IMR-90 (cell line): Measurements from ENCODE around the gene ZNF396. TPM values are rescaled to one million over a fixed set of nuclear protein-coding genes. Genes with fewer than 3 reads are reported as not detected.

Experiments
- ATAC-seq: fragments of 200-7000 bp; cut with Tn5 transposase; 2 replicates; pipeline ENCODE4 v1.9.1; 2020; ENCODE audit warnings: low read depth, mild to moderate bottlenecking, moderate library complexity
- BruUV-seq: library from RNA; stranded (reverse); fragments of 400-500 nt; replicated peaks from 2 replicates; lab custom pipeline; 2021; lab: Mats Ljungman, UMichigan
- CTCF ChIA-PET: fragments of 300-600 bp; formaldehyde crosslinking; extraction: SDS; loops from one replicate; lab custom pipeline; 2021; ENCODE audit warnings: antibody characterized with exemption; lab: Yijun Ruan, JAX
- POLR2A ChIA-PET: fragments of 300-600 bp; sonication (Branson Sonifier 250); formaldehyde crosslinking; loops from one replicate; lab custom pipeline; 2022; ENCODE audit warnings: antibody characterized with exemption; ENCODE audit not compliant: unreplicated experiment; lab: Charles Lee
- DNase-seq: peaks from one replicate; pipeline ENCODE4 v3.0.0; 2013
- H2AFZ ChIP-seq: replicated peaks from 2 replicates; pipeline ENCODE3; 2013; ENCODE audit warnings: low read length, mild to moderate bottlenecking; ENCODE audit not compliant: poor library complexity
- H2AK5ac ChIP-seq: 2 replicates; pipeline ENCODE4 v1.6.1; 2013; ENCODE audit warnings: low read depth, low read length, inconsistent platforms
- H2AK9ac ChIP-seq: replicated peaks from 2 replicates; pipeline ENCODE3; 2013; ENCODE audit warnings: mild to moderate bottlenecking, low read depth, low read length, moderate library complexity; ENCODE audit not compliant: poor library complexity
- H2BK120ac ChIP-seq: 2 replicates; pipeline ENCODE4 v1.6.1; 2013; ENCODE audit warnings: low read depth, low read length, inconsistent platforms
- H2BK15ac ChIP-seq: 3 replicates; pipeline ENCODE4 v1.6.1; 2013; ENCODE audit warnings: low read depth, low read length, inconsistent platforms
- H2BK20ac ChIP-seq: 2 replicates; pipeline ENCODE4 v1.6.1; 2013; ENCODE audit warnings: low read depth, mild to moderate bottlenecking, inconsistent platforms, low read length, moderate library complexity
- H2BK5ac ChIP-seq: 2 replicates; pipeline ENCODE4 v1.6.1; 2013; ENCODE audit warnings: mild to moderate bottlenecking, low read depth, low read length, inconsistent platforms; ENCODE audit not compliant: poor library complexity, severe bottlenecking
- H3K14ac ChIP-seq: replicated peaks from 2 replicates; pipeline ENCODE4 v1.6.1; 2013; ENCODE audit warnings: low read depth, low read length, inconsistent platforms
- H3K18ac ChIP-seq: 2 replicates; pipeline ENCODE4 v1.6.1; 2013; ENCODE audit warnings: low read depth, low read length, control low read depth
- H3K23ac ChIP-seq: 2 replicates; pipeline ENCODE4 v1.6.1; 2013; ENCODE audit warnings: low read depth, low read length, inconsistent platforms
- H3K27ac ChIP-seq: 2 replicates; pipeline ENCODE4 v1.5.1; 2013; ENCODE audit warnings: mild to moderate bottlenecking, control low read depth, low read length; ENCODE audit not compliant: insufficient read depth
- H3K27me3 ChIP-seq: 2 replicates; pipeline ENCODE4 v1.6.1; 2013; ENCODE audit warnings: low read length; ENCODE audit not compliant: control insufficient read depth, insufficient read depth
- H3K36me3 ChIP-seq: 2 replicates; pipeline ENCODE4 v1.6.1; 2013; ENCODE audit warnings: low read length, mixed read lengths; ENCODE audit not compliant: control insufficient read depth, insufficient read depth
- H3K4ac ChIP-seq: 2 replicates; pipeline ENCODE4 v1.6.1; 2013; ENCODE audit warnings: low read depth, low read length, inconsistent platforms
- H3K4me1 ChIP-seq: 2 replicates; pipeline ENCODE4 v1.6.1; 2013; ENCODE audit warnings: low read length, mixed read lengths; ENCODE audit not compliant: control insufficient read depth, insufficient read depth
- H3K4me2 ChIP-seq: 2 replicates; pipeline ENCODE4 v1.6.1; 2013; ENCODE audit warnings: low read depth, mild to moderate bottlenecking, control low read depth, low read length, moderate library complexity
- H3K4me3 ChIP-seq: 2 replicates; pipeline ENCODE4 v1.5.1; 2013; ENCODE audit warnings: low read depth, mild to moderate bottlenecking, control low read depth, low read length, moderate library complexity; ENCODE audit not compliant: insufficient read depth
- H3K56ac ChIP-seq: 2 replicates; pipeline ENCODE4 v1.6.1; 2013; ENCODE audit warnings: low read length, inconsistent platforms; ENCODE audit not compliant: insufficient read depth; ENCODE audit errors: extremely low read depth
- H3K79me1 ChIP-seq, 2 experiments: 2 replicates each; pipeline ENCODE4 v1.6.1; 2013; ENCODE audit warnings: low read length in 2 of 2, inconsistent platforms in 1 of 2, low read depth in 1 of 2
- H3K9ac ChIP-seq: 2 replicates; pipeline ENCODE4 v1.6.1; 2013; ENCODE audit warnings: low read depth, low read length, control low read depth
- H3K9me1 ChIP-seq: 2 replicates; pipeline ENCODE4 v1.6.1; 2013; ENCODE audit warnings: low read length, inconsistent platforms; ENCODE audit not compliant: insufficient read depth
- H3K9me3 ChIP-seq: 2 replicates; pipeline ENCODE4 v1.6.1; 2013; ENCODE audit warnings: low read length; ENCODE audit not compliant: control insufficient read depth, insufficient read depth
- H4K20me1 ChIP-seq: 2 replicates; pipeline ENCODE4 v1.6.1; 2013; ENCODE audit warnings: low read length, inconsistent platforms; ENCODE audit not compliant: insufficient read depth
- H4K5ac ChIP-seq: 2 replicates; pipeline ENCODE4 v1.6.1; 2013; ENCODE audit warnings: mild to moderate bottlenecking, low read depth, low read length, control low read depth
- H4K8ac ChIP-seq, 2 experiments: 2 replicates each; pipeline ENCODE4 v1.6.1; 2013; ENCODE audit warnings: low read depth in 2 of 2, low read length in 2 of 2, control low read depth in 1 of 2, inconsistent platforms in 1 of 2
- H4K91ac ChIP-seq: 2 replicates; pipeline ENCODE4 v1.6.1; 2013; ENCODE audit warnings: low read depth, low read length, inconsistent platforms; ENCODE audit not compliant: insufficient read depth
- BHLHE40 ChIP-seq: fragments of 150-350 bp; IDR thresholded peaks from 2 replicates; pipeline ENCODE4 v1.6.1; 2016; ENCODE audit warnings: mild to moderate bottlenecking, low read depth, low read length
- CEBPB ChIP-seq: IDR thresholded peaks from 2 replicates; pipeline ENCODE4 v1.6.1; 2012; ENCODE audit warnings: low read depth, low read length, improper control_type of control experiment
- CHD1 ChIP-seq: IDR thresholded peaks from 2 replicates; pipeline ENCODE4 v1.6.1; 2012; ENCODE audit warnings: low read depth, low read length, improper control_type of control experiment
- CTCF ChIP-seq: conservative IDR thresholded peaks from 2 replicates; pipeline ENCODE4 v1.5.1; 2012; ENCODE audit warnings: mild to moderate bottlenecking, low read depth, low read length, improper control_type of control experiment
- ELK1 ChIP-seq: fragments of 150-350 bp; IDR thresholded peaks from 2 replicates; pipeline ENCODE4 v1.6.1; 2016; ENCODE audit warnings: low read depth, mild to moderate bottlenecking, low read length, moderate library complexity, borderline replicate concordance
- FOS ChIP-seq: fragments of 150-350 bp; IDR thresholded peaks from 2 replicates; pipeline ENCODE4 v1.6.1; 2016; ENCODE audit warnings: low read depth, low read length
- MAFK ChIP-seq: IDR thresholded peaks from 2 replicates; pipeline ENCODE4 v1.6.1; 2012; ENCODE audit warnings: low read depth, low read length, improper control_type of control experiment
- MAZ ChIP-seq: IDR thresholded peaks from 2 replicates; pipeline ENCODE4 v1.6.1; 2012; ENCODE audit warnings: low read depth, mild to moderate bottlenecking, low read length, improper control_type of control experiment, moderate library complexity, borderline replicate concordance
- MXI1 ChIP-seq: IDR thresholded peaks from 2 replicates; pipeline ENCODE4 v1.6.1; 2012; ENCODE audit warnings: low read depth, mild to moderate bottlenecking, low read length, moderate library complexity, borderline replicate concordance
- NFE2L2 ChIP-seq: fragments of 150-350 bp; IDR thresholded peaks from 2 replicates; pipeline ENCODE4 v1.6.1; 2016; ENCODE audit warnings: low read depth, mild to moderate bottlenecking, low read length
- POLR2A ChIP-seq: IDR thresholded peaks from 2 replicates; pipeline ENCODE4 v1.6.1; 2012; ENCODE audit warnings: mild to moderate bottlenecking, low read depth, low read length
- RAD21 ChIP-seq: IDR thresholded peaks from 2 replicates; pipeline ENCODE4 v1.6.1; 2012; ENCODE audit warnings: low read length, improper control_type of control experiment
- RCOR1 ChIP-seq: IDR thresholded peaks from 2 replicates; pipeline ENCODE4 v1.6.1; 2012; ENCODE audit warnings: mild to moderate bottlenecking, low read length, improper control_type of control experiment; ENCODE audit not compliant: insufficient replicate concordance
- RFX5 ChIP-seq: IDR thresholded peaks from 2 replicates; pipeline ENCODE4 v1.8.0; 2012; ENCODE audit warnings: low read depth, mild to moderate bottlenecking, low read length, moderate library complexity
- SMC3 ChIP-seq: fragments of 150-350 bp; IDR thresholded peaks from 2 replicates; pipeline ENCODE4 v1.6.1; 2016; ENCODE audit warnings: low read depth, mild to moderate bottlenecking, antibody characterized with exemption, low read length, moderate library complexity
- USF2 ChIP-seq: fragments of 150-350 bp; IDR thresholded peaks from 2 replicates; pipeline ENCODE4 v1.6.1; 2017; ENCODE audit warnings: mild to moderate bottlenecking, antibody characterized with exemption, low read length, low read depth
- WGBS, 2 experiments: methylation state at CpG; one replicate each; pipeline versions ENCODE4 v1.1.5 to v1.1.7; 2013; ENCODE audit warnings: missing lambda C conversion rate in 2 of 2; ENCODE audit not compliant: insufficient read length in 1 of 2; ENCODE audit errors: extremely low coverage in 2 of 2; 5-methylcytosine and 5-hydroxymethylcytosine counted together
- dilution Hi-C: fragments of 300-500 bp; cut with HindIII; formaldehyde crosslinking; loops from one replicate; pipeline ENCODE4 v1.14.3; 2018; ENCODE audit warnings: low sequenced_read_pairs; ENCODE audit not compliant: unreplicated experiment
- in situ Hi-C: fragments of 300-500 bp; cut with MboI; formaldehyde crosslinking; loops from 3 replicates; pipeline ENCODE4 v1.14.3; 2019; ENCODE audit warnings: low sequenced_read_pairs, inconsistent platforms, mixed read lengths
- intact Hi-C: fragments of 100-400 bp; cut with micrococcal nuclease; formaldehyde crosslinking; loops from 2 replicates; pipeline ENCODE4 v1.10.0; 2022
- polyA plus RNA-seq, 3 experiments: library from polyadenylated mRNA; depleted of rRNA; stranded (reverse); fragments of >200 nt; gene quantifications; 2 replicates each; pipeline ENCODE4 v1.2.3, GENCODE V29; 2012; ENCODE audit warnings: low replicate concordance in 1 of 3
- total RNA-seq: library from RNA; depleted of rRNA; stranded (reverse); fragments of >200 nt; gene quantifications from 2 replicates; pipeline ENCODE4 v1.2.3, GENCODE V29; 2012

ZNF396 gene
- total and polyA plus RNA-seq, 2 of the 4 experiments (the other 2 are of a cell fraction), result 0.26 to 0.54 TPM

GRCh38 chr18:35361570-35362321 lies 15.4 kb downstream of the ZNF396 start:
- WGBS, 2 experiments, result no CpG with 5 or more reads among the region's 2 CpGs
- H2BK15ac ChIP-seq, result no peak overlapping the region
- no peak overlapping the region for H3K56ac ChIP-seq
- no peak overlapping the region for H2BK20ac ChIP-seq
- H4K91ac ChIP-seq, result no peak overlapping the region
- H3K27ac ChIP-seq, result no peak overlapping the region
- ATAC-seq, result no peak
- dilution Hi-C loops (no loop called here), intact Hi-C loops (no loop called here), in situ Hi-C loops (no loop called here)
- no peak overlapping the region for H4K5ac ChIP-seq
- no TSS peak for BruUV-seq
- H2BK5ac ChIP-seq, result no peak overlapping the region
- no peak overlapping the region for H3K23ac ChIP-seq
- no peaks in the 10 kb centered on the region for H3K9me3 ChIP-seq
- H3K9me1 ChIP-seq, result no peaks in the 10 kb centered on the region
- H2AK5ac ChIP-seq, result no peak overlapping the region
- no peak overlapping the region for H3K4me2 ChIP-seq
- H3K27me3 ChIP-seq, result no peaks in the 10 kb centered on the region; the same call in 1 of the 2 replicates
- H3K4me1 ChIP-seq, result no peaks in the 10 kb centered on the region
- POLR2A ChIA-PET, result no interaction called here
- H4K20me1 ChIP-seq, result no peaks in the 10 kb centered on the region
- H3K4me3 ChIP-seq, result no peak overlapping the region
- no peaks in the 10 kb centered on the region for H3K79me1 ChIP-seq
- H3K4ac ChIP-seq, result no peak overlapping the region
- DNase-seq, result no peak
- no peak overlapping the region for H2BK120ac ChIP-seq
- no peak overlapping the region for H2AFZ ChIP-seq
- H3K9ac ChIP-seq, result no peak overlapping the region
- CTCF ChIA-PET, result interaction anchor here (1.1 kb wide), 1 partner anchor 122 kb away, joined by 3 read pairs; no protein-coding TSS in a partner anchor
- no peak overlapping the region for H3K14ac ChIP-seq
- H3K18ac ChIP-seq, result no peak overlapping the region
- TF ChIP-seq FOS (no peak), RFX5 (no peak), CTCF (no peak), MXI1 (no peak), MAFK (no peak), CEBPB (no peak), ELK1 (no peak), RAD21 (no peak), BHLHE40 (no peak), SMC3 (no peak), NFE2L2 (no peak), CHD1 (no peak), RCOR1 (no peak), MAZ (no peak), USF2 (no peak), POLR2A (no peak)
- no peaks in the 10 kb centered on the region for H3K36me3 ChIP-seq
- H2AK9ac ChIP-seq, result no peak overlapping the region
- no peak overlapping the region for H4K8ac ChIP-seq
